Thymus (tissue), 11 donors: Measurements from ENCODE around the gene B4GAT1. TPM values are rescaled to one million over a fixed set of nuclear protein-coding genes. Genes with fewer than 3 reads are reported as not detected.

Experiments
- DNase-seq, 9 donors: peaks; one replicate each; pipeline ENCODE4 v3.0.0-alpha.2; 2013; ENCODE audit warnings: low spot score in 9 of 9, low read depth in 6 of 9, missing footprints in 1 of 9
- H3K27ac ChIP-seq, 2 donors: one replicate each; pipeline ENCODE4 v1.5.1; 2013; ENCODE audit warnings: control low read depth in 1 of 2, low read depth in 1 of 2, low read length in 1 of 2, mild to moderate bottlenecking in 1 of 2, moderate library complexity in 1 of 2
- H3K27me3 ChIP-seq, 2 donors: one replicate each; pipeline ENCODE4 v1.5.1; 2013; ENCODE audit warnings: low read length in 1 of 2; ENCODE audit not compliant: control insufficient read depth in 2 of 2, insufficient read depth in 1 of 2
- H3K36me3 ChIP-seq, 2 donors: one replicate each; pipeline ENCODE4 v1.5.1; 2013; ENCODE audit warnings: low read length in 1 of 2, mild to moderate bottlenecking in 1 of 2, moderate library complexity in 1 of 2; ENCODE audit not compliant: control insufficient read depth in 2 of 2, insufficient read depth in 2 of 2
- H3K4me1 ChIP-seq, 2 donors: one replicate each; pipeline ENCODE4 v1.5.1; 2013; ENCODE audit warnings: low read length in 2 of 2; ENCODE audit not compliant: control insufficient read depth in 2 of 2, insufficient read depth in 2 of 2
- H3K4me3 ChIP-seq, 2 donors: one replicate each; pipeline ENCODE4 v1.5.1; 2013; ENCODE audit warnings: low read length in 2 of 2, control low read depth in 1 of 2, mild to moderate bottlenecking in 1 of 2
- H3K9me3 ChIP-seq, 2 donors: one replicate each; pipeline ENCODE4 v1.5.1; 2013; ENCODE audit warnings: low read length in 1 of 2, mild to moderate bottlenecking in 1 of 2; ENCODE audit not compliant: control insufficient read depth in 2 of 2, insufficient read depth in 1 of 2
- WGBS: extraction: QIAGEN DNeasy Blood & Tissue Kit; methylation state at CpG from one replicate; pipeline ENCODE4 v1.1.7; 2013; 5-methylcytosine and 5-hydroxymethylcytosine counted together
- polyA plus RNA-seq: library from polyadenylated mRNA; stranded (reverse); fragments of 200-250 nt; gene quantifications from one replicate; pipeline ENCODE4 v1.2.3, GENCODE V29; 2013
- total RNA-seq: library from RNA; stranded (reverse); fragments of 120-200 nt; gene quantifications from one replicate; pipeline ENCODE4 v1.2.4, GENCODE V29; 2013
- donor health status: healthy.

Gene B4GAT1
- total and polyA plus RNA-seq, 2 donors: 9.9 to 10.3 TPM

DNA sequence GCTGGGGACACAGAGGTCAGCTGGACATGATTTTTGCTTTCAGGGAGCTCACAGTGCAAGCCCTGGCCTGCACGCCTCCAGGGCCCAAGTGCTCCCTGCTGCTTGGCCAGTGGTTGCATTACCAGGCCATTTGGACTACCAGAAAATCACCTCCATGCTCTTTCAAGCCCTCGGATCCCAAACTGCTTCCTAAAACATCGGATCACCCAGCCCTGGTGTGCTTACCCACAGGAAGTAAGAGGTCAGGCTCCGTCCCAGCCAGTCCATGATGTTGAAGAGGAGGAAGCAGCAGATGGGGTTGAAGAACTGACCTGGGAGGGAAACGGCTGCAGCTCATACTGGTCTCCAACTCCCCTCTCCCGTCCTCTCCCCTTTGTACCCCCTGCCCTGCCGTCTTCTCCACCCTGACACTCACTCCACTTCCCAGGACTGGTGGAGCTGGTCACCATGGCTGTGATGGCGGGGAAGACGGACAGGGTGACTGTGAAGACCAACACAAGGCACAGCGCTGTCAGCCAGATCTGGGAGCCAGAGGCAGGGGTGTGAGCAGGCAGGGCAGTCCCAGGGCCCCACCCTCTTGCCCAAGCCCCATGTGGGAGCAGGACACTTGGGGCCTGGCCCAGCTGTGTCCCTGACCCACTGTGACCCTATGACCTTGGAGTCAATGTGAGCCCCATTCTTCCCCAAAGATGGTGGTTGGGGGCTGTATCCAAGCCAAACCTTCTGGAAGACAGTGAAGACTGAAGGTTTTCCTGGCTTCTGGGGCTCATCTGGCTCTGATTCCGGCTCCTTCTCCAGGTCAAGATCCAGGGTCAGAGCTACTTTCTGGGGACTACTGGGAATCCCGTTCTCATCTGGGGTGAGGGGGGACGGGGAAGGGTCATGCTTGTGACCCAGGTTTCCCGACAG, 18.5 kb upstream of the B4GAT1 start:
- Histone ChIP-seq H3K4me1 (peaks cover 2 to 3% of the 10 kb centered on the region in 2 donors), H3K9me3 (peaks cover 0 to 4% of the 10 kb centered on the region in 2 donors), H3K4me3 (no peak overlapping the region), H3K27me3 (peaks cover 0 to under 1% of the 10 kb centered on the region in 2 donors), H3K27ac (no peak overlapping the region), H3K36me3 (peaks cover 3 to 19% of the 10 kb centered on the region in 2 donors)
- 96% methylated on average over 14 of the region's 14 CpGs for WGBS
- DNase-seq: no peak

DNA sequence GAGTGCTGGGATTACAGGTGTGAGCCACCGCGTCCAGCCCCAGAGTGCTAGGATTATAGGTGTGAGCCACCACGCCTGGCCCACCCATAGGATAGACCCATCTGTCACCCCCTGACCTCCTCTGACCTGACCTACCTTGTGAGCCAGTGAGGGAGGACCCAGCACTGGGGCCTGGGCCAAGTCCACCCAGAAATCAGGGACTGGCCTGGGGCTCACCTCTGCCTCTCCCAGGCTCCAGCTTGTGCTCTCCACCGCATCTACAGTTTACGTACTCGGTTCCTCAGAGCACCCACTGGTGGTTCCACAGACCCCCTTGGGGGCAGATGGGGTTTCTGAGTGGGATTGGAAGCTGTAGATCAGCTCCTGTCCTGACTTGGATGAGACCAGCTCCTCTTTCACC, 17.7 kb upstream of the B4GAT1 start:
- WGBS: 97% methylated on average over 6 of the region's 6 CpGs
- H3K36me3 ChIP-seq: peaks cover 3 to 22% of the 10 kb centered on the region in 2 donors
- DNase-seq: no peak
- H3K27ac ChIP-seq: no peak overlapping the region
- no peaks in the 10 kb centered on the region for H3K27me3 ChIP-seq
- H3K4me3 ChIP-seq: no peak overlapping the region
- H3K9me3 ChIP-seq: peaks cover 0 to 3% of the 10 kb centered on the region in 2 donors
- H3K4me1 ChIP-seq: no peaks in the 10 kb centered on the region

DNA sequence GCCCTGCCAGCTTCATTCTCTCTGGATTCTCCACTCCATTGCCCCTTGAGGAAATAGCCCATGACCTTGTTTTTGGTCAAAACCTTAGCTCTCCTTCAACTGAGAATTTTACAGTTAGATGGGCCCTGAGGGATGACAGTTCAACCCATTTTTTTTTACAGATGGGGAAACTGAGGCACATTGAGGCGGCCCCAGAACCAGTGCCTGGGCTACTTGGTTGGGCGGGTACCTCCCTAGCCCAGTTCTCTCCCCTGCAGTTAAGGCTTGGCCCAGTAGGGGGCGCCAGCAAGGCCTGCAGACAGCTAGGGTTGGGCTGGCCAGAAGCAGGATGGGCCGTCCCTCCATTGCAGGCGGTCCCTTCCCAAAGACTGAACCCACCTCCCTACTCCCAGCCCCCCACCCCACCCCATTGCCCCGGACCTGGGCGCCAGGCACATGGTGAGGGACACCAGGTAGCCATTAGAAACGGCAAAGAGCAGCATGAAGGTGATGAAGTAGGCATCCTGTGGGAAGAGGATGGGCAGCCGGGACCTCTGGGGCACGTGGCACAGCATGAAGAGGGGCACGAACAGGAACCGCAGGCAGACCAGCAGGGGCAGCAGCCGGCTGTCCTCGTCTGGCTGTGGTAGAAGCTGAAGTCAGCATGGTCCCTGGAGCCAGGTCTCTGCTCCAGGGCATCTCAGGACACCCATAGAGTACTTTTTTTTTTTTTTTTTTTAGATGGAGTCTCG, 16.5 kb upstream of the B4GAT1 start:
- Histone ChIP-seq H3K27ac (no peak overlapping the region), H3K4me1 (no peaks in the 10 kb centered on the region), H3K27me3 (no peaks in the 10 kb centered on the region), H3K4me3 (no peak overlapping the region), H3K36me3 (peaks cover 3 to 26% of the 10 kb centered on the region in 2 donors), H3K9me3 (peaks cover 0 to 3% of the 10 kb centered on the region in 2 donors)
- peak in 1 of 9 donors; percentile 42 for DNase-seq
- 88% methylated on average over 15 of the region's 15 CpGs for WGBS

DNA sequence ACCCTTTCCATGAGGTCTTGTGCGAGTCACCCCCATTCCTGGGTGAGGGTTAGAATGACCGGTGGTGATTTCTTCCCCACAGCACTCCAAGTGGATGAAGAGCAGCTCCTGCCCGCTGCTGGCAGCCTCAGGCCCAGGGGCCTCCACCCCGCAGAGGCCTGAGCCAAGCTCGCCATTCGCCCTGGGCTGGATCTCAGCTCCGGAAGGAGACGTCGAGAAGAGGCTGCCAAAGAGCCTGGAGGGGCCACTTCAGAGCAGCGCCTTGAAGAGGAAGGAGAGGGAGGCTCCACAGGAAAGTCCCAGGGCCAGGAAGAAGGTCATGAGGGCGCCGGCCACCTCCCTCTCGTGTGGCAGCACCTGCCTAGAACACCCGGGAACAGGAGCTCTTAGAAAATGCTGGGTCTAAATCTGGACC, 15.8 kb upstream of the B4GAT1 start:
- DNase-seq: no peak
- Histone ChIP-seq H3K27ac (no peak overlapping the region), H3K36me3 (peaks cover 5 to 26% of the 10 kb centered on the region in 2 donors), H3K4me3 (no peak overlapping the region), H3K27me3 (no peaks in the 10 kb centered on the region), H3K9me3 (peaks cover 0 to 3% of the 10 kb centered on the region in 2 donors), H3K4me1 (no peaks in the 10 kb centered on the region)
- WGBS: 96% methylated on average over 14 of the region's 14 CpGs

DNA sequence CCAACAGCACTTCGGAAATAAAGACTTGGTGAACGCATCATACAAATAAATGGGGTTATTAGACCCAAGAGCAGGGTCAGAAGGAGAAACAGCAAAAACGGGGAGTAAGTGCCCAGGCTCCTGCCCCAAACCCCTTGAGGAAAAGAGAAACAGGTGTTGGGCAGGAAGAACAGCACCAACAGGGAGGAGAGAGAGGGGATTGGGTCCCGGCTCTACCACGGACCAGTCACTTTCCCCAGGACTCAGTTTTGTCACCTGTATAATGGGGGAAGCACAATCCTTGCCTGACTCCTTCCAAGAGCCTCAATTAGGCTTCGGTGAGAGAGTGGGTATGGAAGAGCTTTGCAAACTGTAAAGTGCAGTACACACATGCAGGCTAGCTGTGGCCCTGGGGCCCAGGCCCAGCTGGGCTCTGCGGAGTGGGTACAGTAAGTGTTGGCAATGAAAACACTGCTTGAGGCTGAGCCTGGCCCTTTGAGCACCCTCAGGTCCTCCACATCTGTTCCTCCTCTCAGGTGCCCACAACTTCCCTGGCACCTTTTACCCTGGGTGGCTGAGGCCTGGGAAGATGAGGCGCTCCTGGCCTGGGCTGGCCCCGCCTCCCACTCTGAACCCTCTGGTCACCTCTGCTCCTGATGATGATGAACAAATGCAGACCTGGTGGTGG, 15.2 kb upstream of the B4GAT1 start:
- H3K36me3 ChIP-seq: peaks cover 6 to 22% of the 10 kb centered on the region in 2 donors
- peaks cover 0 to 3% of the 10 kb centered on the region in 2 donors for H3K9me3 ChIP-seq
- H3K4me3 ChIP-seq: no peak overlapping the region
- no peak overlapping the region for H3K27ac ChIP-seq
- no peak for DNase-seq
- WGBS: 91% methylated on average over 9 of the region's 9 CpGs
- no peaks in the 10 kb centered on the region for H3K4me1 ChIP-seq
- H3K27me3 ChIP-seq: no peaks in the 10 kb centered on the region

DNA sequence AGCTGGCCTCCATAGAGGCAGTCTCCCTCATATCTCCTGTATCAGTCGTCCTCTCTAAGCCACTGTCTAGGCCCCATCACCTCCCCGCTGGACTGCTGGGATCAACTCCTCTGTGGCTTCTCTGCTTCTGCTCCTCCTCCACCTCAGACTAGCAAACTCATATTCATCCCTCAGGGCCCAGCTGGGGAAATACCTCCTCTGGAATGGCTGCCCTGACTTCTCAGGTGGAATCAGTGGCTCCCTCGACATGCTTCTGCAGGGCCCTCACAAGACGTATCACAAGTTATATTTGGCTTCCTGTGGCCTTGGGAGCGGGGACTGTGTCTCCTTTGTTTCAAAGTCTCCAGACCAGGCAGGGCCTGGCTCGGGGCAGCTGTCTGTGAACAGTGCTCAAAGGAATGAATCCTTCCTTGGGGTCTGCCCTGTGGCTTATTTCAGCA, 14.1 kb upstream of the B4GAT1 start:
- WGBS: 96% methylated on average over 6 of the region's 6 CpGs
- H3K36me3 ChIP-seq: peaks cover 6 to 22% of the 10 kb centered on the region in 2 donors
- no peak overlapping the region for H3K27ac ChIP-seq
- no peak for DNase-seq
- H3K4me3 ChIP-seq: no peak overlapping the region
- peaks cover 0 to 3% of the 10 kb centered on the region in 2 donors for H3K9me3 ChIP-seq
- H3K4me1 ChIP-seq: no peaks in the 10 kb centered on the region
- H3K27me3 ChIP-seq: no peaks in the 10 kb centered on the region

DNA sequence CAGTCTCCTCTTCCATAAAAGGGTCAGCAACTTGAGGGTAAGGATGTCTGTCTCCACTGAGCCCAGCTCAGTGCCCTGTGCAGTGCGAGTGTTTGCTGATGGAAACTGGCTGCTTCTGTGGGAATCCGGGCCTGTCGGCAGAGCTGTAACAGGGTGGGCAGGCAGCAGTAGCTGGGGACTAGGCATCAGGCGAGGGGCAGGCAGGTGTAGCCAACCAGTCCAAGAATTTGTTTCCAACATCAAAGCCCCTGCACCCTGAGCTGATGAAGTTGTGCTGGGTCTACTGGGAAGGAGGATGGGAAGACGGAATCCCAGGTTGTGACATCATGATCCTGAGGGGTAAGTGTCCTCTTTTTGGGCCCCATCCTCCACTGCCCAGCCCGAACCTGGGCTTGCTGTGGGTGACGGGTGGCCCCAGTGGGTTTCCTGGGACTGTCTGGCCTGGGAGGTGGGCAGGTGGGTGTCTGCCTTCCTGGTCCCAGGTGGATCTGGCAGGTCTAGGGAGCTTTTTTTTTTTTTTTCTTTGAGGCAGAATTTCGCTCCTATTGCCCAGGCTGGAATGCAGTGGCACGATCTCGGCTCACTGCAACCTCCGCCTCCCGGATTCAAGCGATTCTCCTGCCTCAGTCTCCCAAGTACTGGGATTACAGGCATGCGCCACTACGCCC, 13.1 kb upstream of the B4GAT1 start:
- H3K27me3 ChIP-seq: no peaks in the 10 kb centered on the region
- H3K4me3 ChIP-seq: no peak overlapping the region
- peaks cover 0 to 3% of the 10 kb centered on the region in 2 donors for H3K9me3 ChIP-seq
- 98% methylated on average over 15 of the region's 15 CpGs for WGBS
- no peak for DNase-seq
- no peaks in the 10 kb centered on the region for H3K4me1 ChIP-seq
- H3K36me3 ChIP-seq: peaks cover 6 to 22% of the 10 kb centered on the region in 2 donors
- H3K27ac ChIP-seq: no peak overlapping the region

DNA sequence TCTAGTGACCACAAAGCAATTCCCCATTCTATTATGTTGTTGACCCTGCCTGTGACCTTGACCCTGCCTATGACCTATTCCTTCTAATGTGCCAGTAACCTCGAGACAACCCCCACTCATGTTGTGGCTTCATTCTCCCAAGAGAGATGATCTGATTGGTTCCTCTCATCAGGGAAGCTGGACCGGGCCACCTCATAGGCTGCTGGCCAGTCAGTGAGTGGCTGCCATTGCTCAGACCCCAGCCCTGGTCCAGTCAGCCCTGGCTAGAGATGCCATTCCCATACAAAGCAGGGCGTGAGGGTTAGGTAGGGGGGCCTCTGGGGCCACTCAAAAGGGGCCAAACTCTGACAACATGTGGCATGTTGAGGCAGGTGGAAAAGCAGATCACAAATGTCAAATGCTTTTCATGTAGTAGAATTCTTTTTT, 12.2 kb upstream of the B4GAT1 start:
- Histone ChIP-seq H3K4me3 (no peak overlapping the region), H3K9me3 (peaks cover 0 to 3% of the 10 kb centered on the region in 2 donors), H3K27me3 (no peaks in the 10 kb centered on the region), H3K27ac (no peak overlapping the region), H3K36me3 (peaks cover 6 to 22% of the 10 kb centered on the region in 2 donors), H3K4me1 (no peaks in the 10 kb centered on the region)
- no peak for DNase-seq
- WGBS: 89% methylated on average over 3 of the region's 3 CpGs
